K562 (cell line): ENCODE measurements around the gene KCNAB2. TPM values are rescaled to one million over a fixed set of nuclear protein-coding genes. Genes with fewer than 3 reads are reported as not detected.

Experiments used
- ATAC-seq: fragments of 200-7000 bp; cut with Tn5 transposase; 3 replicates; pipeline ENCODE4 v1.9.1; 2020; ENCODE audit warnings: moderate library complexity
- BruUV-seq: library from RNA; stranded (reverse); fragments of 400-500 nt; replicated peaks from 2 replicates; lab custom pipeline; 2021; lab: Mats Ljungman, UMichigan
- CTCF ChIA-PET: fragments of 300-600 bp; formaldehyde crosslinking; extraction: SDS; loops from one replicate; lab custom pipeline; 2021; ENCODE audit warnings: low intra/inter-chr PET ratio; lab: Yijun Ruan, JAX
- POLR2A ChIA-PET: fragments of 300-600, 350-650 bp; sonication (Branson Sonifier 250); formaldehyde crosslinking; extraction: SDS; loops from one replicate; lab custom pipeline; 2021; ENCODE audit warnings: antibody characterized with exemption, inconsistent platforms; lab: Yijun Ruan, JAX
- DNase-seq, 4 experiments: peaks; one replicate each; pipeline versions ENCODE4 v3.0.0 to v3.0.0-alpha.2; 2011 to 2018; ENCODE audit warnings: low spot score in 3 of 4, mixed read lengths in 3 of 4; ENCODE audit errors: extremely low read depth in 1 of 4
- FAIRE-seq: peaks from 2 replicates; lab custom pipeline; 2011; peaks lifted over from hg19 to GRCh38; lab: Jason Lieb, UNC
- H2AFZ ChIP-seq: 2 replicates; pipeline ENCODE4 v1.6.0; 2011; ENCODE audit warnings: low read depth, low read length, control low read depth, inconsistent platforms
- H3K27ac ChIP-seq: fragments of 200-600 bp; 3 replicates; pipeline ENCODE4 v1.8.0; 2011; ENCODE audit warnings: low read depth, mild to moderate bottlenecking, control low read depth, inconsistent platforms, low read length, moderate library complexity, mixed read lengths; ENCODE audit errors: extremely low read depth
- H3K27me3 ChIP-seq, 2 experiments: fragments of 300-600 bp in 1 of 2; 2 replicates in 1 of 2; 3 replicates in 1 of 2; pipeline versions ENCODE4 v1.6.0 to v1.8.0; 2011; ENCODE audit warnings: inconsistent platforms in 2 of 2, low read length in 2 of 2, mild to moderate bottlenecking in 1 of 2, mixed read lengths in 1 of 2, moderate library complexity in 1 of 2; ENCODE audit not compliant: control insufficient read depth in 2 of 2, insufficient read depth in 2 of 2
- H3K36me3 ChIP-seq: fragments of 300-600 bp; 3 replicates; pipeline ENCODE4 v1.8.0; 2011; ENCODE audit warnings: mild to moderate bottlenecking, low read length, inconsistent platforms; ENCODE audit not compliant: control insufficient read depth, insufficient read depth
- H3K4me1 ChIP-seq, 2 experiments: fragments of 200-600 bp in 1 of 2; replicated peaks in 1 of 2; 2 replicates in 1 of 2; 3 replicates in 1 of 2; pipeline versions ENCODE4 v1.5.1 to v1.8.0; 2011; ENCODE audit warnings: inconsistent platforms in 2 of 2, low read length in 2 of 2, mild to moderate bottlenecking in 1 of 2, mixed read lengths in 1 of 2, moderate library complexity in 1 of 2; ENCODE audit not compliant: control insufficient read depth in 2 of 2, insufficient read depth in 2 of 2
- H3K4me2 ChIP-seq: 2 replicates; pipeline ENCODE4 v1.6.1; 2011; ENCODE audit warnings: low read length, control low read depth, inconsistent platforms, mixed read lengths; ENCODE audit not compliant: insufficient read depth
- H3K4me3 ChIP-seq: fragments of 200-600 bp; sonication (generic), shearing (Covaris generic); 2 replicates; pipeline ENCODE4 v1.5.1; 2016; ENCODE audit warnings: control low read depth, inconsistent platforms
- H3K79me2 ChIP-seq: fragments of 200-600 bp; 3 replicates; pipeline ENCODE4 v1.8.0; 2011; ENCODE audit warnings: low read length, inconsistent platforms; ENCODE audit not compliant: control insufficient read depth, insufficient read depth
- H3K9ac ChIP-seq, 2 experiments: 2 replicates each; pipeline versions ENCODE4 v1.6.0 to v1.6.1; 2011; ENCODE audit warnings: low read depth in 2 of 2, low read length in 2 of 2, control low read depth in 1 of 2, inconsistent platforms in 1 of 2, mild to moderate bottlenecking in 1 of 2, mixed read lengths in 1 of 2; ENCODE audit not compliant: insufficient read depth in 1 of 2
- H3K9me1 ChIP-seq: one replicate; pipeline ENCODE4 v1.6.0; 2011; ENCODE audit warnings: inconsistent platforms, mild to moderate bottlenecking, low read length, moderate library complexity; ENCODE audit not compliant: control insufficient read depth, insufficient read depth
- H3K9me3 ChIP-seq: replicated peaks from 2 replicates; pipeline ENCODE4 v1.5.1; 2011; ENCODE audit warnings: low read depth, low read length, inconsistent platforms; ENCODE audit not compliant: control insufficient read depth, insufficient read depth
- H4K20me1 ChIP-seq: replicated peaks from 2 replicates; pipeline ENCODE4 v1.6.1; 2011; ENCODE audit warnings: low read length, inconsistent platforms, mixed read lengths; ENCODE audit not compliant: control insufficient read depth, insufficient read depth
- ELF4 ChIP-seq: fragments of 450-650 bp; formaldehyde crosslinking; IDR thresholded peaks from 2 replicates; pipeline ENCODE4 v1.4.0; 2022; ENCODE audit warnings: missing genetic modification characterization
- HDAC1 ChIP-seq, 2 experiments: fragments of 450-650 bp; IDR thresholded peaks; 2 replicates each; pipeline ENCODE4 v1.6.1; 2016 to 2017; ENCODE audit warnings: inconsistent platforms in 1 of 2, mild to moderate bottlenecking in 1 of 2, moderate library complexity in 1 of 2
- HNRNPLL ChIP-seq: fragments of 200-400 bp; formaldehyde crosslinking; IDR thresholded peaks from 2 replicates; pipeline ENCODE4 v1.6.1; 2017; ENCODE audit warnings: low read length, low read depth, mild to moderate bottlenecking; ENCODE audit not compliant: poor library complexity, severe bottlenecking
- JUND ChIP-seq, 2 experiments: IDR thresholded peaks; 2 replicates in 1 of 2; 3 replicates in 1 of 2; pipeline ENCODE4 v1.6.1; 2011; ENCODE audit warnings: borderline replicate concordance in 2 of 2, low read depth in 2 of 2, low read length in 2 of 2, improper control_type of control experiment in 1 of 2, missing biosample characterization in 1 of 2, missing genetic modification characterization in 1 of 2, missing genetic modification reagents in 1 of 2
- MTA1 ChIP-seq: fragments of 450-650 bp; IDR thresholded peaks from 2 replicates; pipeline ENCODE4 v1.6.1; 2017; ENCODE audit warnings: borderline replicate concordance
- NFATC3 ChIP-seq: fragments of 450-650 bp; IDR thresholded peaks from 2 replicates; pipeline ENCODE4 v1.6.1; 2017; ENCODE audit warnings: mild to moderate bottlenecking
- POLR2H ChIP-seq: IDR thresholded peaks from 2 replicates; pipeline ENCODE4 v1.6.1; 2016; ENCODE audit warnings: missing genetic modification characterization, low read depth, mild to moderate bottlenecking, control low read depth, missing compliant biosample characterization, moderate library complexity
- ZNF24 ChIP-seq: fragments of 450-650 bp; IDR thresholded peaks from 2 replicates; pipeline ENCODE4 v1.6.1; 2016
- WGBS: fragments of 100-300 bp; shearing (Covaris generic); methylation state at CpG from one replicate; pipeline ENCODE4 v1.1.6; 2016; ENCODE audit warnings: low coverage, mixed read lengths; ENCODE audit not compliant: insufficient coverage; ENCODE audit errors: missing lambda C conversion rate; 5-methylcytosine and 5-hydroxymethylcytosine counted together
- in situ Hi-C: fragments of 300-500 bp; cut with MboI; formaldehyde crosslinking; loops from 4 replicates; pipeline ENCODE4 v1.15.0; 2018; ENCODE audit warnings: inconsistent platforms, mixed read lengths
- intact Hi-C: fragments of 100-400 bp; cut with micrococcal nuclease; formaldehyde crosslinking; loops from 2 replicates; pipeline ENCODE4 v1.14.2; 2022
- polyA plus RNA-seq, 8 experiments: library from polyadenylated mRNA; depleted of rRNA in 4 of 8; stranded (reverse) in 5 of 8; unstranded in 3 of 8; fragments of >200 nt; fragmentation: Nextera tagmentation in 2 of 8; fragmentation: Illumina TruSeq in 1 of 8; extraction: Ambion mirVana in 2 of 8; extraction: Trizol in 1 of 8; gene quantifications; 2 replicates each; pipeline versions ENCODE4 v1.2.1 to v1.2.3, GENCODE V29; 2011 to 2014; ENCODE audit warnings: inconsistent platforms in 1 of 8, missing spikeins in 1 of 8
- total RNA-seq, 7 experiments: library from RNA; depleted of rRNA in 6 of 7; stranded (reverse); fragments of >200 nt in 6 of 7; fragmentation: Illumina TruSeq in 2 of 7; extraction: Trizol in 2 of 7; gene quantifications; 2 replicates each; pipeline versions ENCODE4 v1.2.1 to v1.2.3, GENCODE V29; 2011 to 2021; ENCODE audit warnings: low replicate concordance in 1 of 7
- TF ChIP-seq, protein P1 (sequence below): sonication (generic); formaldehyde crosslinking; IDR thresholded peaks from 2 replicates; pipeline ENCODE4 v1.8.1; 2023; ENCODE audit warnings: mild to moderate bottlenecking, missing genetic modification reagents
- TF ChIP-seq, protein P2 (sequence below): sonication (generic); formaldehyde crosslinking; IDR thresholded peaks from 2 replicates; pipeline ENCODE4 v1.8.0; 2022; ENCODE audit warnings: missing genetic modification reagents, mild to moderate bottlenecking, moderate library complexity, borderline replicate concordance
- TF ChIP-seq, protein P3 (sequence below), 2 experiments: IDR thresholded peaks in 1 of 2; conservative IDR thresholded peaks in 1 of 2; 2 replicates each; pipeline ENCODE4 v1.6.1; 2016; ENCODE audit warnings: low read depth in 2 of 2, mild to moderate bottlenecking in 1 of 2, missing compliant biosample characterization in 1 of 2, missing genetic modification characterization in 1 of 2, moderate library complexity in 1 of 2
- TF ChIP-seq, protein P4 (sequence below): fragments of 450-650 bp; formaldehyde crosslinking; IDR thresholded peaks from 2 replicates; pipeline ENCODE4 v1.4.0; 2022; ENCODE audit warnings: missing genetic modification characterization

KCNAB2 gene
- total and polyA plus RNA-seq, 9 of the 15 experiments (the other 6 are each of a cell fraction or from before 2014, with no cell fraction given) = 1.8 to 15.8 (median 7.1) TPM

DNA sequence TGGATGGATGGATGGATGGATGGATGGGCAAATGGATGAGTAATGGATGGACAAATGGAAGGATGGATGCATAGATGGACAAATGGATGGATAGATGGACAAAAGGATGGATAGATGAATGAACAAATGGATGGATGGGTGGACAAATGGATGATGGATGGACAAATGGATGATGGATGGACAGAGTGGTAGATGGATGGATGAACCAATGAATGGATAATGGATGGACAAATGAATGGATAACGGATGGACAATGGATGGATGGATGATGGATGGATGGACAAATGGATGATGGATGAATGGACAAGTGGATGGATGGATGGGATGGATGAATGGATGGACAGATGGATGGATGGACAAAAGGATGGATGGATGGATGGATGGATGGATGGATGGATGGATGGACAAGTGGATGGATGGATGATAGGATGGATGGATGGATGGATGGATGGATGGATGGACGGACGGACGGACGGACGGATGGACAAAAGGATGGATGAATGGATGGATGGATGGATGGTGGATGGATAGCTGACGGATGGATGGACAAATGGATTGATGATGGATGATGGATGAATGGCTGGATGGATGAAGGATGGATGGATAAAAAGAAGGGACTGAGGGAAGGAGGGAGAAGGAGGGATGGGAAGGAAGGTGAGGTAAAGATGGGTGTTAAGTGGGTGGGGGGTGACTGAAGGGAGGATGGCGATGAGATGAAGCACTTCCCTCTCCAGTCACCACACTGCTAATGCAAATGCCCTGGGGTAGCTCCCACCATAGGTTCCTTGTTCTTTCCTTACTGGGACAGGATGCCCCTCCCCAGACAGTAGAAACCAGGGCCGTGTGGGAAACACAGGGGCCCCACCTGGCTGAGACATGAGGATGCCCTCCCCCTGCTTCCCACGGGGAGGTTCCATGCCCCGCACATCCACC, 104.6 kb downstream of the KCNAB2 start:
- H3K4me1 ChIP-seq = peaks cover 7 to 31% of the 10 kb centered on the region in 2 experiments; a peak in 3 of 5 replicates
- H3K9me1 ChIP-seq = peaks cover 5% of the 10 kb centered on the region
- FAIRE-seq = no peak
- H3K9me3 ChIP-seq = no peaks in the 10 kb centered on the region
- H3K79me2 ChIP-seq = no peaks in the 10 kb centered on the region
- 22% methylated on average over 10 of the region's 11 CpGs for WGBS
- H3K4me3 ChIP-seq = no peak overlapping the region
- H4K20me1 ChIP-seq = peaks cover 33% of the 10 kb centered on the region
- no TSS peak for BruUV-seq
- H3K9ac ChIP-seq = no peak overlapping the region
- ATAC-seq = no peak
- intact Hi-C loops (no loop called here), in situ Hi-C loops (no loop called here)
- no peak overlapping the region for H2AFZ ChIP-seq
- DNase-seq = no peak
- no peak overlapping the region for H3K4me2 ChIP-seq
- H3K27ac ChIP-seq = no peak overlapping the region
- H3K27me3 ChIP-seq = peaks cover 29 to 77% of the 10 kb centered on the region in 2 experiments; a peak in 4 of 5 replicates
- ChIA-PET CTCF (no interaction called here), POLR2A (no interaction called here)
- no peaks in the 10 kb centered on the region for H3K36me3 ChIP-seq
- TF ChIP-seq ZNF24 = no peak
- TF ChIP-seq NFATC3 = no peak
- TF ChIP-seq, protein P1, sequence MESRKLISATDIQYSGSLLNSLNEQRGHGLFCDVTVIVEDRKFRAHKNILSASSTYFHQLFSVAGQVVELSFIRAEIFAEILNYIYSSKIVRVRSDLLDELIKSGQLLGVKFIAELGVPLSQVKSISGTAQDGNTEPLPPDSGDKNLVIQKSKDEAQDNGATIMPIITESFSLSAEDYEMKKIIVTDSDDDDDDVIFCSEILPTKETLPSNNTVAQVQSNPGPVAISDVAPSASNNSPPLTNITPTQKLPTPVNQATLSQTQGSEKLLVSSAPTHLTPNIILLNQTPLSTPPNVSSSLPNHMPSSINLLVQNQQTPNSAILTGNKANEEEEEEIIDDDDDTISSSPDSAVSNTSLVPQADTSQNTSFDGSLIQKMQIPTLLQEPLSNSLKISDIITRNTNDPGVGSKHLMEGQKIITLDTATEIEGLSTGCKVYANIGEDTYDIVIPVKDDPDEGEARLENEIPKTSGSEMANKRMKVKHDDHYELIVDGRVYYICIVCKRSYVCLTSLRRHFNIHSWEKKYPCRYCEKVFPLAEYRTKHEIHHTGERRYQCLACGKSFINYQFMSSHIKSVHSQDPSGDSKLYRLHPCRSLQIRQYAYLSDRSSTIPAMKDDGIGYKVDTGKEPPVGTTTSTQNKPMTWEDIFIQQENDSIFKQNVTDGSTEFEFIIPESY = no peak
- TF ChIP-seq HNRNPLL = no peak
- TF ChIP-seq ELF4 = 0 out of 2 replicates have a peak, but pooled peaks have one; percentile 4
- TF ChIP-seq HDAC1 (IDR thresholded peaks at IDR 0.05) = peak in 1 of 2 experiments; percentile 30; a peak in 1 of 4 replicates
- TF ChIP-seq, protein P2, sequence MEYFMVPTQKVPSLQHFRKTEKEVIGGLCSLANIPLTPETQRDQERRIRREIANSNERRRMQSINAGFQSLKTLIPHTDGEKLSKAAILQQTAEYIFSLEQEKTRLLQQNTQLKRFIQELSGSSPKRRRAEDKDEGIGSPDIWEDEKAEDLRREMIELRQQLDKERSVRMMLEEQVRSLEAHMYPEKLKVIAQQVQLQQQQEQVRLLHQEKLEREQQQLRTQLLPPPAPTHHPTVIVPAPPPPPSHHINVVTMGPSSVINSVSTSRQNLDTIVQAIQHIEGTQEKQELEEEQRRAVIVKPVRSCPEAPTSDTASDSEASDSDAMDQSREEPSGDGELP (CRISPR knock-in tag) = no peak
- TF ChIP-seq MTA1 = 0 out of 2 replicates have a peak, but pooled peaks have one; percentile 21
- TF ChIP-seq JUND (IDR thresholded peaks at IDR 0.05; ENCODE audit: borderline replicate concordance, low read depth, low read length) = no peak
- no peak for TF ChIP-seq JUND (tag; IDR thresholded peaks at IDR 0.05; ENCODE audit: borderline replicate concordance, low read depth, low read length)
- TF ChIP-seq, protein P3, sequence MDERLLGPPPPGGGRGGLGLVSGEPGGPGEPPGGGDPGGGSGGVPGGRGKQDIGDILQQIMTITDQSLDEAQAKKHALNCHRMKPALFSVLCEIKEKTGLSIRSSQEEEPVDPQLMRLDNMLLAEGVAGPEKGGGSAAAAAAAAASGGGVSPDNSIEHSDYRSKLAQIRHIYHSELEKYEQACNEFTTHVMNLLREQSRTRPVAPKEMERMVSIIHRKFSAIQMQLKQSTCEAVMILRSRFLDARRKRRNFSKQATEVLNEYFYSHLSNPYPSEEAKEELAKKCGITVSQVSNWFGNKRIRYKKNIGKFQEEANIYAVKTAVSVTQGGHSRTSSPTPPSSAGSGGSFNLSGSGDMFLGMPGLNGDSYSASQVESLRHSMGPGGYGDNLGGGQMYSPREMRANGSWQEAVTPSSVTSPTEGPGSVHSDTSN (CRISPR knock-in tag; IDR thresholded peaks at IDR 0.05; ENCODE audit: low read depth) = no peak
- TF ChIP-seq, protein P3 (tag; conservative IDR thresholded peaks at IDR 0.05; ENCODE audit: low read depth) = 0 out of 2 replicates have a peak, but pooled peaks have one; percentile 16
- TF ChIP-seq POLR2H (tag) = no peak
- TF ChIP-seq, protein P4, sequence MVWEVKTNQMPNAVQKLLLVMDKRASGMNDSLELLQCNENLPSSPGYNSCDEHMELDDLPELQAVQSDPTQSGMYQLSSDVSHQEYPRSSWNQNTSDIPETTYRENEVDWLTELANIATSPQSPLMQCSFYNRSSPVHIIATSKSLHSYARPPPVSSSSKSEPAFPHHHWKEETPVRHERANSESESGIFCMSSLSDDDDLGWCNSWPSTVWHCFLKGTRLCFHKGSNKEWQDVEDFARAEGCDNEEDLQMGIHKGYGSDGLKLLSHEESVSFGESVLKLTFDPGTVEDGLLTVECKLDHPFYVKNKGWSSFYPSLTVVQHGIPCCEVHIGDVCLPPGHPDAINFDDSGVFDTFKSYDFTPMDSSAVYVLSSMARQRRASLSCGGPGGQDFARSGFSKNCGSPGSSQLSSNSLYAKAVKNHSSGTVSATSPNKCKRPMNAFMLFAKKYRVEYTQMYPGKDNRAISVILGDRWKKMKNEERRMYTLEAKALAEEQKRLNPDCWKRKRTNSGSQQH (CRISPR knock-in tag) = 0 out of 2 replicates have a peak, but pooled peaks have one; percentile 13
